ENCODE measurements around the gene PDSS2. TPM values are rescaled to one million over a fixed set of nuclear protein-coding genes. Genes with fewer than 3 reads are reported as not detected.

PDSS2 gene
- total RNA-seq, 4 donors from 2014 or later = 6.5 to 12.2 (median 9.0) TPM

DNA sequence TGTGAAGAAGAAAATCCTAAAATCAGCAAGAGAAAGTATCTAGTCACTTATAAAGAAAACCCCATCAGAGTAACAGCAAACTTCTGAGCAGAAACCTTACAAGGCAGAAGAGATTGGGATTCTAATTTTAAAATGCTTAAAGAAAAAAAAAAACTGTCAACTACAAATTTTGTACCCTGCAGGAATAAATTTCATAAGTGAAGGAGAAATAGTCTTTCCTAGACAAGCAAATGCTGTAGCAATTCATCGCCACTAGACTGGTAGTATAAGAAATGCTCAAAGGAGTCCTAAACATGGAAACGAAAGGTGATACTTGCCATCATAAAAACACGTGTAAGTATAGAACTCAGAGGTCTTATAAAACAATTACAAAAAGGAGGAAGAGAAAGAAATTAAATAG, 54.4 kb downstream of the PDSS2 start:
- no peak overlapping the region for H3K27ac ChIP-seq
- 100% methylated on average over 3 of the region's 3 CpGs; no CpG with 5 or more reads in 1 of the 2 donors for WGBS, 2 donors (ENCODE audit: low coverage in 1 of 2)
- TF ChIP-seq POLR2A (IDR thresholded peaks at IDR 0.05) (no peak), EP300 (IDR thresholded peaks at IDR 0.05) (no peak), POLR2AphosphoS5 (IDR thresholded peaks at IDR 0.05) (no peak)
- TF ChIP-seq, protein P1, sequence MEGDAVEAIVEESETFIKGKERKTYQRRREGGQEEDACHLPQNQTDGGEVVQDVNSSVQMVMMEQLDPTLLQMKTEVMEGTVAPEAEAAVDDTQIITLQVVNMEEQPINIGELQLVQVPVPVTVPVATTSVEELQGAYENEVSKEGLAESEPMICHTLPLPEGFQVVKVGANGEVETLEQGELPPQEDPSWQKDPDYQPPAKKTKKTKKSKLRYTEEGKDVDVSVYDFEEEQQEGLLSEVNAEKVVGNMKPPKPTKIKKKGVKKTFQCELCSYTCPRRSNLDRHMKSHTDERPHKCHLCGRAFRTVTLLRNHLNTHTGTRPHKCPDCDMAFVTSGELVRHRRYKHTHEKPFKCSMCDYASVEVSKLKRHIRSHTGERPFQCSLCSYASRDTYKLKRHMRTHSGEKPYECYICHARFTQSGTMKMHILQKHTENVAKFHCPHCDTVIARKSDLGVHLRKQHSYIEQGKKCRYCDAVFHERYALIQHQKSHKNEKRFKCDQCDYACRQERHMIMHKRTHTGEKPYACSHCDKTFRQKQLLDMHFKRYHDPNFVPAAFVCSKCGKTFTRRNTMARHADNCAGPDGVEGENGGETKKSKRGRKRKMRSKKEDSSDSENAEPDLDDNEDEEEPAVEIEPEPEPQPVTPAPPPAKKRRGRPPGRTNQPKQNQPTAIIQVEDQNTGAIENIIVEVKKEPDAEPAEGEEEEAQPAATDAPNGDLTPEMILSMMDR (IDR thresholded peaks at IDR 0.05) = no peak
- H3K9me3 ChIP-seq = peaks cover 0 to 34% (median 0%) of the 10 kb centered on the region in 3 donors
- H3K27me3 ChIP-seq = no peaks in the 10 kb centered on the region
- ATAC-seq = no peak
- no peaks in the 10 kb centered on the region for H3K4me1 ChIP-seq
- H3K4me3 ChIP-seq = no peak overlapping the region
- H3K36me3 ChIP-seq = peaks cover 0 to 19% of the 10 kb centered on the region in 2 donors

- Histone ChIP-seq H3K27ac (no peak overlapping the region), H3K4me3 (no peak overlapping the region), H3K4me1 (no peaks in the 10 kb centered on the region), H3K9me3 (peaks cover 0 to 34% (median 0%) of the 10 kb centered on the region in 3 donors), H3K36me3 (peaks cover 0 to 19% of the 10 kb centered on the region in 2 donors), H3K27me3 (no peaks in the 10 kb centered on the region)
- 94% methylated on average over 1 of the region's 1 CpG; no CpG with 5 or more reads in 1 of the 2 donors for WGBS, 2 donors (ENCODE audit: low coverage in 1 of 2)
- TF ChIP-seq EP300 (IDR thresholded peaks at IDR 0.05) (no peak), POLR2A (IDR thresholded peaks at IDR 0.05) (no peak), POLR2AphosphoS5 (IDR thresholded peaks at IDR 0.05) (no peak)
- TF ChIP-seq, protein P1 (IDR thresholded peaks at IDR 0.05) = no peak
- ATAC-seq = no peak
Measured at GRCh38 chr6:107402533-107402932, 56.8 kb downstream of the PDSS2 start.

DNA sequence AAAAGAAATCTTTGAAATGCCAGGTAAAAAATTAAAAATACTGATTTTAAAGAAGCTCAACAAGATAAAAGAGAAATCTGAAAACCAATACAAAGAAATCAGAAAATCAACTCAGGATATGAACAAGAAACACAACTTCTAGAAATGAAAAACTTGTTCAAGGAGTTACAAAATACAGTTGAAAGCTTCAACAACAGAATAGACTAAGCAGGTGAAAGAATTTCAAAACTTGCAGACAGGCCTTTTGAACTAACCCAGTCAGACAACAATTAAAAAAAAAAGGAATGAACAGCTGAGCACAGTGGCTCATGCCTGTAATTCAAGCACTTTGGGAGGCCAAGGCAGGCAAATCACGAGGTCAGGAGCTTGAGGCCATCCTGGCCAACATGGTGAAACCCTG, 57.8 kb downstream of the PDSS2 start:
- Histone ChIP-seq H3K4me3 (no peak overlapping the region), H3K9me3 (peaks cover 0 to 34% (median 0%) of the 10 kb centered on the region in 3 donors), H3K27ac (no peak overlapping the region), H3K27me3 (no peaks in the 10 kb centered on the region), H3K4me1 (no peaks in the 10 kb centered on the region), H3K36me3 (peaks cover 0 to 19% of the 10 kb centered on the region in 2 donors)
- no peak for ATAC-seq
- TF ChIP-seq, protein P1 (IDR thresholded peaks at IDR 0.05) = no peak
- TF ChIP-seq EP300 (IDR thresholded peaks at IDR 0.05) (no peak), POLR2AphosphoS5 (IDR thresholded peaks at IDR 0.05) (no peak)
- 100% methylated on average over 1 of the region's 1 CpG for WGBS, 2 donors (ENCODE audit: low coverage in 1 of 2)

DNA sequence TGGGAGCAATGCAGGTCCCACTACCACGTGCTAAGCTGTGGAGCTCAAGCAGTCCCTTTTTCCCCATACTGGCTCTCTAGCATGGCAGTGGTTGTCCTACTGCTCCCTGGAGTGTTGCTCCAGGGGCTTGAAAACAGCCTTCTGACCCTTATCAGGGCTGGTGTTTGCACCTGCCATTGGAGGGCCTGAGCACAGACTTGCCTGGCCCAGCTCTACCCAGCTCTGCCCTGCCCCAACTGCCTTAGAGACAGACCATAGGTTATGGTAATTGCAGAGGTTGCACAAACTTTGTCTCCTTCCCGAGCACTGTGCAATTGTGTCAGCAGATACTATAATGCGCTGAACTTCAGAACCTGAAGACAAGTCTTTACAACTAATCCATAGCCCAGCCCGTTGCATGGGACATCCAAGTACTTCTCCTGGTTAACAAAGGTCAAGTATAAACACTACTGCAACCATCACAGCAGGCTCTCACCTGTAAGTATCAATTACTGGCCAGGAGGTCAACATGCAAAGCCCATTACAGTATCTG, 58.7 kb downstream of the PDSS2 start:
- H3K27me3 ChIP-seq = no peaks in the 10 kb centered on the region
- H3K9me3 ChIP-seq = peaks cover 0 to 34% (median 0%) of the 10 kb centered on the region in 3 donors
- no peak overlapping the region for H3K4me3 ChIP-seq
- no peaks in the 10 kb centered on the region for H3K4me1 ChIP-seq
- TF ChIP-seq POLR2A (IDR thresholded peaks at IDR 0.05) = no peak
- TF ChIP-seq EP300 (IDR thresholded peaks at IDR 0.05) = no peak
- TF ChIP-seq, protein P1 (IDR thresholded peaks at IDR 0.05) = no peak
- TF ChIP-seq POLR2AphosphoS5 (IDR thresholded peaks at IDR 0.05) = no peak
- 83 to 96% methylated on average over 1 to 4 of the region's 4 CpGs for WGBS, 2 donors (ENCODE audit: low coverage in 1 of 2)
- H3K27ac ChIP-seq = no peak overlapping the region
- no peak for ATAC-seq
- H3K36me3 ChIP-seq = peaks cover 0 to 19% of the 10 kb centered on the region in 2 donors

DNA sequence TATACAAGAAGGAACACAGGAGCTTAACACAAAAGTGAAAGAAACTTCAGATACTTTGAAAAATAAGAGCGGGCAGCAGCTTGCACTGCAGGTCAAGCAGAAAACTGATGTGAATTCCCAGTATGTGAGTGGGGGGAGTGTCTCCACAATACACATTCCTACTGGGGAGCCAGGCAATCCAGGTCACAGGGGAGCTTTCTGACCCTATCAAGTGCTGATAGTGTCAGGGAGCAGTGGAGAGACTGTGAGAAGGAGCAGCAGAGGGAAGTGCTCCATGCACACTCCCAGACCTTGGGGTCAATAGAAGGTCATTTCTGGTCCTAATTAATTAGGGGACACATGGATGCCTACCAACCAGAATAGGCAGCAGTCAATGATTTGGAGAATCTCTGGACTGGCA, 59.4 kb downstream of the PDSS2 start:
- Histone ChIP-seq H3K4me1 (no peaks in the 10 kb centered on the region), H3K9me3 (peaks cover 0 to 34% (median 0%) of the 10 kb centered on the region in 3 donors), H3K4me3 (no peak overlapping the region), H3K27ac (no peak overlapping the region), H3K36me3 (peaks cover 0 to 19% of the 10 kb centered on the region in 2 donors), H3K27me3 (no peaks in the 10 kb centered on the region)
- 100% methylated on average over 1 of the region's 1 CpG; no CpG with 5 or more reads in 1 of the 2 donors for whole genome bisulfite sequencing, 2 donors (ENCODE audit: low coverage in 1 of 2)
- no peak for ATAC-seq
- TF ChIP-seq EP300 (IDR thresholded peaks at IDR 0.05) (no peak), POLR2A (IDR thresholded peaks at IDR 0.05) (no peak), POLR2AphosphoS5 (IDR thresholded peaks at IDR 0.05) (no peak)
- TF ChIP-seq, protein P1 (IDR thresholded peaks at IDR 0.05) = no peak

All from gastroesophageal sphincter (tissue), 4 donors.